HepG2 (cell line): ENCODE data around the gene CCT6A. TPM values are rescaled to one million over a fixed set of nuclear protein-coding genes. Genes with fewer than 3 reads are reported as not detected.

ENCODE experiments used
- ATRX ChIP-seq: sonication (generic); formaldehyde crosslinking; IDR thresholded peaks from 2 replicates; pipeline ENCODE4 v1.4.0; 2020; ENCODE audit warnings: missing genetic modification reagents, borderline replicate concordance
- ISX ChIP-seq: sonication (generic); formaldehyde crosslinking; conservative IDR thresholded peaks from 2 replicates; pipeline ENCODE4 v1.5.0; 2020; ENCODE audit warnings: missing genetic modification reagents
- MAFF ChIP-seq: IDR thresholded peaks from 2 replicates; pipeline ENCODE4 v1.6.1; 2011; ENCODE audit warnings: low read depth, low read length, improper control_type of control experiment
- NCOA1 ChIP-seq: sonication (generic); formaldehyde crosslinking; IDR thresholded peaks from 2 replicates; pipeline ENCODE4 v1.9.0; 2021; ENCODE audit warnings: missing genetic modification reagents
- NFKB2 ChIP-seq: sonication (generic); formaldehyde crosslinking; IDR thresholded peaks from 2 replicates; pipeline ENCODE4 v1.4.0; 2020; ENCODE audit warnings: missing genetic modification reagents, borderline replicate concordance
- NR0B2 ChIP-seq: sonication (generic); formaldehyde crosslinking; IDR thresholded peaks from 2 replicates; pipeline ENCODE4 v1.4.0; 2020; ENCODE audit warnings: mild to moderate bottlenecking, missing genetic modification reagents
- NR3C1 ChIP-seq: sonication (generic); formaldehyde crosslinking; IDR thresholded peaks from 2 replicates; pipeline ENCODE4 v1.4.0; 2020; ENCODE audit warnings: missing genetic modification reagents
- RBM39 ChIP-seq: fragments of 200-400 bp; formaldehyde crosslinking; IDR thresholded peaks from one replicate; pipeline ENCODE4 v1.6.1; 2018; ENCODE audit warnings: antibody characterized with exemption, mild to moderate bottlenecking, low read depth, low read length; ENCODE audit not compliant: poor library complexity, severe bottlenecking
- RORA ChIP-seq: sonication (generic); formaldehyde crosslinking; IDR thresholded peaks from 2 replicates; pipeline ENCODE4 v1.5.0; 2020; ENCODE audit warnings: mild to moderate bottlenecking, missing genetic modification reagents, moderate library complexity
- TMF1 ChIP-seq: sonication (generic); formaldehyde crosslinking; IDR thresholded peaks from 2 replicates; pipeline ENCODE4 v1.8.1; 2022; ENCODE audit warnings: low read depth, missing genetic modification reagents
- ZBTB44 ChIP-seq: sonication (generic); formaldehyde crosslinking; IDR thresholded peaks from 2 replicates; pipeline ENCODE4 v1.4.0; 2020; ENCODE audit warnings: missing genetic modification reagents
- ZBTB8A ChIP-seq: sonication (generic); formaldehyde crosslinking; IDR thresholded peaks from 2 replicates; pipeline ENCODE4 v1.4.0; 2020; ENCODE audit warnings: mild to moderate bottlenecking, low read depth, missing genetic modification reagents, borderline replicate concordance
- ZFX ChIP-seq: sonication (generic); formaldehyde crosslinking; IDR thresholded peaks from 2 replicates; pipeline ENCODE4 v1.4.0; 2020; ENCODE audit warnings: mild to moderate bottlenecking, low read depth, missing genetic modification reagents, moderate library complexity
- ZNF33B ChIP-seq: sonication (generic); formaldehyde crosslinking; IDR thresholded peaks from 2 replicates; pipeline ENCODE4 v1.5.1; 2020; ENCODE audit warnings: mild to moderate bottlenecking, missing genetic modification reagents
- ZNF574 ChIP-seq: sonication (generic); formaldehyde crosslinking; IDR thresholded peaks from 2 replicates; pipeline ENCODE4 v1.4.0; 2020; ENCODE audit warnings: missing genetic modification reagents
- ZNF589 ChIP-seq: sonication (generic); formaldehyde crosslinking; conservative IDR thresholded peaks from 2 replicates; pipeline ENCODE4 v1.8.0; 2022; ENCODE audit warnings: mild to moderate bottlenecking, moderate library complexity, missing genetic modification reagents
- ZNF879 ChIP-seq: sonication (generic); formaldehyde crosslinking; IDR thresholded peaks from 2 replicates; pipeline ENCODE4 v1.8.1; 2023; ENCODE audit warnings: missing genetic modification reagents
- polyA plus RNA-seq, 8 experiments: library from polyadenylated mRNA; depleted of rRNA in 3 of 8; stranded (reverse) in 7 of 8; unstranded in 1 of 8; fragments of >200 nt; fragmentation: Illumina TruSeq in 4 of 8; extraction: Trizol in 4 of 8; gene quantifications; 2 replicates each; pipeline versions ENCODE4 v1.2.1 to v1.2.3, GENCODE V29; 2011 to 2016; ENCODE audit warnings: low read depth in 4 of 8, missing spikeins in 1 of 8, mixed read lengths in 1 of 8; ENCODE audit not compliant: insufficient read depth in 1 of 8
- total RNA-seq, 5 experiments: library from RNA; depleted of rRNA; stranded (reverse); fragments of >200 nt; fragmentation: Illumina TruSeq; extraction: Trizol; gene quantifications; 2 replicates each; pipeline ENCODE4 v1.2.3, GENCODE V29; 2016; ENCODE audit warnings: low read depth in 1 of 5
- TF ChIP-seq, protein P1 (sequence below): IDR thresholded peaks from 2 replicates; pipeline ENCODE4 v1.6.1; 2016; ENCODE audit warnings: mild to moderate bottlenecking
- TF ChIP-seq, protein P2 (sequence below): sonication (generic); formaldehyde crosslinking; IDR thresholded peaks from 2 replicates; pipeline ENCODE4 v1.4.0; 2020; ENCODE audit warnings: missing genetic modification reagents
- TF ChIP-seq, protein P3 (sequence below): sonication (generic); formaldehyde crosslinking; IDR thresholded peaks from 2 replicates; pipeline ENCODE4 v1.4.0; 2020; ENCODE audit warnings: mild to moderate bottlenecking, missing genetic modification reagents

CCT6A gene
- total and polyA plus RNA-seq, 2 of the 13 experiments (the other 11 are each of a cell fraction or from before 2014, with no cell fraction given) = 219 to 292 TPM

GRCh38 chr7:56063882-56064625 lies 12.5 kb downstream of the CCT6A start, which contains the start of gene SUMF2 (continued):
- TF ChIP-seq, protein P1, sequence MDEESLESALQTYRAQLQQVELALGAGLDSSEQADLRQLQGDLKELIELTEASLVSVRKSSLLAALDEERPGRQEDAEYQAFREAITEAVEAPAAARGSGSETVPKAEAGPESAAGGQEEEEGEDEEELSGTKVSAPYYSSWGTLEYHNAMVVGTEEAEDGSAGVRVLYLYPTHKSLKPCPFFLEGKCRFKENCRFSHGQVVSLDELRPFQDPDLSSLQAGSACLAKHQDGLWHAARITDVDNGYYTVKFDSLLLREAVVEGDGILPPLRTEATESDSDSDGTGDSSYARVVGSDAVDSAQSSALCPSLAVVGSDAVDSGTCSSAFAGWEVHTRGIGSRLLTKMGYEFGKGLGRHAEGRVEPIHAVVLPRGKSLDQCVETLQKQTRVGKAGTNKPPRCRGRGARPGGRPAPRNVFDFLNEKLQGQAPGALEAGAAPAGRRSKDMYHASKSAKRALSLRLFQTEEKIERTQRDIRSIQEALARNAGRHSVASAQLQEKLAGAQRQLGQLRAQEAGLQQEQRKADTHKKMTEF = peak; percentile 46; the same call in 1 of the 2 replicates
- no peak for TF ChIP-seq ATRX (CRISPR knock-in tag)
- TF ChIP-seq ZFX = peak; percentile 83
- TF ChIP-seq ZNF589 (CRISPR knock-in tag) = no peak
- TF ChIP-seq, protein P2, sequence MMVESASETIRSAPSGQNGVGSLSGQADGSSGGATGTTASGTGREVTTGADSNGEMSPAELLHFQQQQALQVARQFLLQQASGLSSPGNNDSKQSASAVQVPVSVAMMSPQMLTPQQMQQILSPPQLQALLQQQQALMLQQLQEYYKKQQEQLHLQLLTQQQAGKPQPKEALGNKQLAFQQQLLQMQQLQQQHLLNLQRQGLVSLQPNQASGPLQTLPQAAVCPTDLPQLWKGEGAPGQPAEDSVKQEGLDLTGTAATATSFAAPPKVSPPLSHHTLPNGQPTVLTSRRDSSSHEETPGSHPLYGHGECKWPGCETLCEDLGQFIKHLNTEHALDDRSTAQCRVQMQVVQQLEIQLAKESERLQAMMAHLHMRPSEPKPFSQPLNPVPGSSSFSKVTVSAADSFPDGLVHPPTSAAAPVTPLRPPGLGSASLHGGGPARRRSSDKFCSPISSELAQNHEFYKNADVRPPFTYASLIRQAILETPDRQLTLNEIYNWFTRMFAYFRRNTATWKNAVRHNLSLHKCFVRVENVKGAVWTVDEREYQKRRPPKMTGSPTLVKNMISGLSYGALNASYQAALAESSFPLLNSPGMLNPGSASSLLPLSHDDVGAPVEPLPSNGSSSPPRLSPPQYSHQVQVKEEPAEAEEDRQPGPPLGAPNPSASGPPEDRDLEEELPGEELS (CRISPR knock-in tag) = peak; percentile 15; the same call in 1 of the 2 replicates
- peak; percentile 82 for TF ChIP-seq NR0B2 (CRISPR knock-in tag)
- no peak for TF ChIP-seq ZBTB8A
- peak; percentile 89 for TF ChIP-seq TMF1 (CRISPR knock-in tag)
- peak; percentile 87 for TF ChIP-seq ZNF574 (CRISPR knock-in tag)
- peak; percentile 78; the same call in 1 of the 2 replicates for TF ChIP-seq NFKB2 (CRISPR knock-in tag)
- TF ChIP-seq ZNF879 (CRISPR knock-in tag) = peak; percentile 81; the same call in 1 of the 2 replicates
- TF ChIP-seq RBM39 = peak; percentile 33
- TF ChIP-seq, protein P3, sequence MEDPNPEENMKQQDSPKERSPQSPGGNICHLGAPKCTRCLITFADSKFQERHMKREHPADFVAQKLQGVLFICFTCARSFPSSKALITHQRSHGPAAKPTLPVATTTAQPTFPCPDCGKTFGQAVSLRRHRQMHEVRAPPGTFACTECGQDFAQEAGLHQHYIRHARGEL (CRISPR knock-in tag) = no peak
- no peak for TF ChIP-seq NCOA1 (CRISPR knock-in tag)
- TF ChIP-seq RORA (CRISPR knock-in tag) = no peak
- no peak for TF ChIP-seq ZNF33B (CRISPR knock-in tag)
- no peak for TF ChIP-seq NR3C1
- no peak for TF ChIP-seq MAFF
- no peak for TF ChIP-seq ZBTB44 (CRISPR knock-in tag)
- TF ChIP-seq ISX (CRISPR knock-in tag) = no peak
